NCI-H1436 treated with DMSO at 0.1 percent for 48 hours (cell line): ENCODE data around the gene NBPF1.
"Not testable (repeated sequence)": the region's sequence is repeated elsewhere in the genome, so short reads cannot be mapped to it uniquely, and the experiment has no call there.

Experiments
- DNase-seq: peaks from one replicate; lab custom pipeline; 2025; lab: John Stamatoyannopoulos, UW

The NBPF1 gene

GRCh38 chr1:16545682-16546095 lies 67.7 kb downstream of the NBPF1 start:
- DNase-seq, result not testable (repeated sequence)

GRCh38 chr1:16540421-16540893 lies 72.9 kb downstream of the NBPF1 start:
- not testable (repeated sequence) for DNase-seq

- DNase-seq, result not testable (repeated sequence)
Measured at GRCh38 chr1:16537528-16537927, 75.8 kb downstream of the NBPF1 start.

- DNase-seq, result not testable (repeated sequence)
Measured at GRCh38 chr1:16536796-16537195, 76.6 kb downstream of the NBPF1 start.

- not testable (repeated sequence) for DNase-seq
Measured at GRCh38 chr1:16535898-16536297, 77.5 kb downstream of the NBPF1 start.

- DNase-seq, result not testable (repeated sequence)
Measured at GRCh38 chr1:16535487-16535886, 77.9 kb downstream of the NBPF1 start.

GRCh38 chr1:16534829-16535456 lies 78.4 kb downstream of the NBPF1 start:
- DNase-seq, result not testable (repeated sequence)

GRCh38 chr1:16534239-16534828 lies 79.0 kb downstream of the NBPF1 start:
- DNase-seq, result not testable (repeated sequence)

- not testable (repeated sequence) for DNase-seq
Measured at GRCh38 chr1:16532235-16532991, 81.0 kb downstream of the NBPF1 start.

GRCh38 chr1:16528338-16528737 lies 85.0 kb downstream of the NBPF1 start:
- DNase-seq, result not testable (repeated sequence)

GRCh38 chr1:16525769-16526168 lies 87.6 kb downstream of the NBPF1 start:
- DNase-seq, result not testable (repeated sequence)

GRCh38 chr1:16521679-16522078 lies 91.7 kb downstream of the NBPF1 start:
- DNase-seq, result not testable (repeated sequence)

GRCh38 chr1:16521288-16521583 lies 92.1 kb downstream of the NBPF1 start:
- DNase-seq, result no peak

- not testable (repeated sequence) for DNase-seq
Measured at GRCh38 chr1:16520435-16521287, 92.7 kb downstream of the NBPF1 start.

- DNase-seq, result not testable (repeated sequence)
Measured at GRCh38 chr1:16519255-16519951, 94.0 kb downstream of the NBPF1 start.

GRCh38 chr1:16518913-16519254 lies 94.5 kb downstream of the NBPF1 start:
- not testable (repeated sequence) for DNase-seq

- not testable (repeated sequence) for DNase-seq
Measured at GRCh38 chr1:16516694-16517410, 96.5 kb downstream of the NBPF1 start.

- peak; percentile 25 for DNase-seq
Measured at GRCh38 chr1:16514107-16515055, 99.0 kb downstream of the NBPF1 start, which contains the start of gene RNU1-1. Gene RNU1-1 (minus strand): TSS chr1:16514285.

- DNase-seq, result peak; percentile 30
Measured at GRCh38 chr1:16513412-16514106, 99.8 kb downstream of the NBPF1 start.
